Measurements from ENCODE around the gene SURF4. TPM values are rescaled to one million over a fixed set of nuclear protein-coding genes. Genes with fewer than 3 reads are reported as not detected.

SURF4 gene
- total and polyA plus RNA-seq, 2 donors (not counting 3 experiments of a cell fraction or from before 2014, with no cell fraction given): 216 to 358 TPM

- H4K20me1 ChIP-seq (replicated peaks; ENCODE audit: control insufficient read depth, extremely low read depth, insufficient read depth, low read length): no peaks in the 10 kb centered on the region
- H3K9me1 ChIP-seq (replicated peaks; ENCODE audit: control insufficient read depth, extremely low read depth, insufficient read depth, low read length): no peaks in the 10 kb centered on the region
- intact Hi-C loops (cut with micrococcal nuclease): no loop called here
- H3K79me2 ChIP-seq (ENCODE audit: control insufficient read depth, insufficient read depth, low read length): peaks cover 27% of the 10 kb centered on the region
- no peak overlapping the region for H2AFZ ChIP-seq (ENCODE audit: low read depth, low read length)
- no peaks in the 10 kb centered on the region for H3K27me3 ChIP-seq (ENCODE audit: control insufficient read depth in 2 of 2, insufficient read depth in 2 of 2, low read length in 2 of 2)
- no peak overlapping the region for H3K4me2 ChIP-seq (ENCODE audit: insufficient read depth, low read length)
- H3K9me3 ChIP-seq (replicated peaks; ENCODE audit: control insufficient read depth, insufficient read depth, low read length): no peaks in the 10 kb centered on the region
- H3K9ac ChIP-seq (replicated peaks; ENCODE audit: extremely low read depth, insufficient read depth, low read length): no peak overlapping the region
- no peak for FAIRE-seq
- H3K27ac ChIP-seq (ENCODE audit: insufficient read depth, low read depth, low read length): no peak overlapping the region
- TF ChIP-seq MAX (IDR thresholded peaks at IDR 0.05; ENCODE audit: insufficient read depth, insufficient read length) (no peak), GATA2 (IDR thresholded peaks at IDR 0.05; ENCODE audit: insufficient read depth, insufficient read length, low read depth, low read length) (no peak), JUN (IDR thresholded peaks at IDR 0.05; ENCODE audit: borderline replicate concordance, insufficient read depth, insufficient read length, low read depth) (no peak), EZH2 (IDR thresholded peaks at IDR 0.05; ENCODE audit: borderline replicate concordance, low read depth, low read length, severe bottlenecking) (no peak), MYC (IDR thresholded peaks at IDR 0.05; ENCODE audit: low read depth, low read length) (no peak), POLR2AphosphoS5 (IDR thresholded peaks at IDR 0.05; ENCODE audit: insufficient read depth, low read depth, low read length) (no peak), POLR2A (IDR thresholded peaks at IDR 0.05; ENCODE audit: low read depth, low read length) (peak; percentile 31), CTCF (IDR thresholded peaks at IDR 0.05; ENCODE audit: extremely low read depth in 1 of 2, insufficient read depth in 1 of 2, low read depth in 1 of 2, low read length in 2 of 2) (no peak)
- ChIA-PET CTCF (interaction anchor here (0.8 kb wide), 1 partner anchor 124 kb away, joined by 3 read pairs; no protein-coding TSS in a partner anchor), POLR2A (no interaction called here)
- dilution Hi-C loops (cut with MboI; ENCODE audit: extremely low pct_ligation_motif_present, low sequenced_read_pairs): no loop called here
- H3K36me3 ChIP-seq (ENCODE audit: control insufficient read depth in 2 of 2, extremely low read depth in 1 of 2, insufficient read depth in 2 of 2, low read length in 2 of 2): peaks cover 31 to 63% of the 10 kb centered on the region in 2 experiments
- TSS peak; percentile 31 for BruUV-seq (replicated peaks)
- no peak for DNase-seq (ENCODE audit: low read depth, low spot score)
- H3K4me1 ChIP-seq (ENCODE audit: control insufficient read depth, extremely low read depth, insufficient read depth, low read length): no peaks in the 10 kb centered on the region
- no peak overlapping the region for H3K4me3 ChIP-seq (replicated peaks in 1 of 3; ENCODE audit: insufficient read depth in 1 of 3, low read depth in 1 of 3, low read length in 3 of 3)
Observed at GRCh38 chr9:133362359-133363044, 13.4 kb downstream of the SURF4 start.

Measured in endothelial cell of umbilical vein (primary cell).